ENCODE data around the gene SSPN.

Gene SSPN

DNA sequence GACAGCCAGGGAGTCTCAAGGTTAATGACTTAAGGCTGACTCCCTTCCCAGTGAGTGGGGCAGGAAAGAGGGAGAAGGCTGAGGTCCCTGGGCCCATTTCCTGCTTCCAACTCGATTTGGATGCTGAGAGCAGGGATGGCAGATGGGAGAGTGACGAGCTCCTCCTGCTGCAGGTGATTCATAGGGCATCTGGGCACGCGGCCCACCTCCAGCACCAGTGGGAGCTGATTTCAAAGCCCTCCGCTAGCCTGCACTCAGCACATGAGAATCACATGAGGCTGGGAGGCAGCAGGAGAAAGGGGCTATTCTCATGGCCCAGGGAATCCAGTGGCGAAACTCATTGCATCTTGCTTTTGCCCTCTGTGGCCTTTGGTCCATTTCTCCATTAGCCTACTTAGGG is 90.8 kb downstream of the SSPN start:
- H3K9me3 ChIP-seq (ENCODE audit: control insufficient read depth, insufficient read depth, low read length) = no peaks in the 10 kb centered on the region
- no peaks in the 10 kb centered on the region for H3K4me1 ChIP-seq (ENCODE audit: insufficient read depth, low read length)
- H3K36me3 ChIP-seq (ENCODE audit: insufficient read depth, low read length) = no peaks in the 10 kb centered on the region
- H3K9ac ChIP-seq (ENCODE audit: low read depth, low read length) = no peak overlapping the region

DNA sequence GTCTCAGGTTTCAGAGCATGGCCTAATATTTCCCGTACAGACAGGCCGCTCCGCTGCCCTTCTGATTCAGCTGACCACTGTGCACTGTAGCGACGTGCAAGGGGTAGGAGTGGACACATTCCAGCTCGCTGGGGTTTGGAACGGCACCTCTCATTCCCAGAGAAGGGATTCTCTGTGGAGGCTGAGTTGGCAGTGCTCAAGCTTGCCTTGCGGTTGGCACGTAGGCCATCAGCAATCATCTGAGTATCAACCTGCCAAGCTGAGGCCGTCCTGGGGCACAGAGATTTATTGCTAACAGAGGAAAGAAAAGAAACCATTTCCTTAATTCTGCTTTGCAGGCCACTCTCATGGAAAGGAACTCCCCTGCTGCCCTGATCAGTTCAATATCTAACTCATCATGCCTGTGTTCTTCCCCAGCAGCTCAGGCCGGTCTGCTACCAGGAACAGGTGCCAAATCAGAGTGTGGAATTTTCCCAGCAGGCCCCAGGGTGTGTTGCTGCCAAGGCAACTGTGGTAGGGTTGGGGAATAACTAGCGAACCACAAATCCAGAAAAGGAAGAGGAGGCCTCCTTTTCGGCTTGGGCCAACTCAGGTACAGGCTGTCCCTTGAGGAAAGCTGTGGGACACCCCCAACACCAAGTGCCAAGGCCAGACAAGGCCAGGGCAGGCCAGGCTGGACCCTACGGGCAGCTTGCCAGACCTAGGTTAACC is 92.5 kb downstream of the SSPN start:
- Histone ChIP-seq H3K4me1 (ENCODE audit: insufficient read depth, low read length) (no peaks in the 10 kb centered on the region), H3K9me3 (ENCODE audit: control insufficient read depth, insufficient read depth, low read length) (no peaks in the 10 kb centered on the region), H3K36me3 (ENCODE audit: insufficient read depth, low read length) (no peaks in the 10 kb centered on the region), H3K9ac (ENCODE audit: low read depth, low read length) (no peak overlapping the region)

DNA sequence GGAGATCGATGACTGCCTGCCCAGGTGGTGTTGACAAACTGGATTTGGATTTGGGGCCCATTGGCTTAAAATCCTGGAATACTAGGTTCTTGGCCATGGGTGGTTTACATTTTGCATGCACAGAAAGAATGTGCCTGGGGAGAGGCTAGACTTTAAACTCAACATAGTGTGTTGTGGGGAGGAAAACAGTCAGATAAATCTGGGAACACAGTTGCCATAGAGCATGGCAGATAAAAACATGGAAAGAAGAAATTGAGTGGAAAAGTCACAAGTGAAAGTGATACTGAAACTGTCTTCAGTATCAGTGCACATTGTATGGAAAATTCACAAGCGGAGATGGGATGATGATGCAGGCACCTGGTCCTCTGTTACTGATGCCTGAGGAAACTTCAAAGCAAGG is 95.2 kb downstream of the SSPN start:
- H3K9me3 ChIP-seq (ENCODE audit: control insufficient read depth, insufficient read depth, low read length) = no peaks in the 10 kb centered on the region
- no peaks in the 10 kb centered on the region for H3K4me1 ChIP-seq (ENCODE audit: insufficient read depth, low read length)
- no peak overlapping the region for H3K9ac ChIP-seq (ENCODE audit: low read depth, low read length)
- no peaks in the 10 kb centered on the region for H3K36me3 ChIP-seq (ENCODE audit: insufficient read depth, low read length)

DNA sequence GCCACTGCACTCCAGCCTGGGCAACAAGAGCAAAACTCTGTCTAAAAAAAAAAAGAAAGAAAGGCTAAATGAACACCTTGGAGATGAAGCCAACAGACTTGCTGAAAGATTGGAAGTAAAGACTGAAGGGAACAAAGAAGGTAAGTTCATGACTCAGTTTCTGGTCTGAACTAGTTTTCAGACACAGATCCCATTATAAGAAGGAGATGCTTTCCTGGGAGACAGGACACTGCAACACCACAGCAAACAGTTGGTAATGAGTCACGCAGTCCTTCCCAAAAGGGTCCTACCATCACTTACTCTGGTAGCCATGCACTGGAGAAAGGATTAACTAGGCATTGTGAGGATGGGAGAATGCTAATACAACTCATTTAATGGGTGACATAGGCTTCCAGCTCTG is 97.2 kb downstream of the SSPN start:
- Histone ChIP-seq H3K36me3 (ENCODE audit: insufficient read depth, low read length) (no peaks in the 10 kb centered on the region), H3K9ac (ENCODE audit: low read depth, low read length) (no peak overlapping the region), H3K9me3 (ENCODE audit: control insufficient read depth, insufficient read depth, low read length) (no peaks in the 10 kb centered on the region), H3K4me1 (ENCODE audit: insufficient read depth, low read length) (no peaks in the 10 kb centered on the region)

DNA sequence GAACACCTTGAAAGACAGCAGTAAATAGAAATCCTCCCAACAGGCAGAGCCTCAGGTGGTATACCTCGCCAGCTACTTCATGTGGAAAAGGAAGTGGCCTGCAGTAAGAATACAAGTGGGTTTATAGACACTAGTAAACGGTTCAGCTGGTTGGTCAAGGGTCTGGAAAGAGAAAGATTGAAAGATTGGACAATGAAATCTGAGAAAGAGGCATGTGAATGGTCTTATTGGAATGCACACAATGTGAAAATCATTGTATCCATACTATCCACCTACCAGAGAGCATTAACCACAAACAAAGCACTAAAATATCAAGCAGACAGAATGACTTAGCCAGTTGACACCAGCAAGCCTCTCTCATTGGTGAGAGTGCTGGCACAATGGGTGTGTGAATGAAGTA is 98.2 kb downstream of the SSPN start:
- Histone ChIP-seq H3K9ac (ENCODE audit: low read depth, low read length) (no peak overlapping the region), H3K4me1 (ENCODE audit: insufficient read depth, low read length) (no peaks in the 10 kb centered on the region), H3K9me3 (ENCODE audit: control insufficient read depth, insufficient read depth, low read length) (no peaks in the 10 kb centered on the region), H3K36me3 (ENCODE audit: insufficient read depth, low read length) (no peaks in the 10 kb centered on the region)

DNA sequence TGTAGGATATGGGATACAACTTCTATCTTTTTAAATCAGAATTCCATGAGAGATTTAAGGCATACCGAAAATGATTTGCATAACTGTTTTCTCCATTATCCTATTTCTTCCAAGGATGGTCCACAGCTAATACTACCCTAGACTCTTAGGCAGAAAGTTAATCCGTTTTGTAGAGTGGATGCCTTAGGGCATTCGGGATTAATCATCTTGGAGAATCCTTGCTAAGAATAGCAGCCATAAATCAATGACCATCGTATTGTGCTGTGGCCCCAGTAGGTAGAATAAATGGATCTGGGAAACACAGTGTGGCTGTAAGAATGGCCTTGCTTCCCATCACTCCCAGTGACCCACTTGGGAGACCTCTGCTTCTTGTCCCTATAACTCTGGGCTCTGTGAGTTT is 99.6 kb downstream of the SSPN start:
- H3K9ac ChIP-seq (ENCODE audit: low read depth, low read length) = no peak overlapping the region
- H3K4me1 ChIP-seq (ENCODE audit: insufficient read depth, low read length) = no peaks in the 10 kb centered on the region
- no peaks in the 10 kb centered on the region for H3K36me3 ChIP-seq (ENCODE audit: insufficient read depth, low read length)

DNA sequence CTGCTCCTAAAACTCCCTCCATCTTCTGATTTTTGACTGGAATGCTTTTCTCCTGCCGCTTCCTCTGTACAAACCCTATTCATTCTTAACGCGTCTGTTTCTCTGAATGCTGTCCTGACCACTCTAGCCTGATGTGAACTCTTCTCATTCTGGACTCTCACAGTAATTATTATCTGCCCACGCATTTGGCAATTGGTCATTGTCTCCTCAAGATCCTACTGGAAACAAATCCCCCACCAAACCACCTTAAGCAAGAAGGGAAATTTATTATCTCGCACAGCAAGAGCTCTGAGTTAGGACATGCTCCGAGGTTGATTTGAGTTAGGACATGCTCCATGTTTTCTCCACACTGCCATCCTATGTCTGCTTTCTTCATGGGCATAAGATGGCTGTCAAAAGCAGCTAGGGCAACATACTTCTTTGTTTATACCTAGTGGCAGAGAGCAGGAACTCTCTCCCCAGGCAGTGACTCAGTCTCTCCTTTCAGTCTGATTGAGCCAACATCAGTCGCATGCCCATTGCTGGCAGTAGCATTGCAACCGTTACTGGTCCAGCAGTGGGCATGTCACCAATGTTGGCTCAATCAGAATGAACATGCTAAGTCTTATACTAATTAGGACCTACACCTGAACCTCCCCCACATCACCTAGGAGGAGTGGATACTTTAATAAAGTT is 102.2 kb downstream of the SSPN start:
- no peak overlapping the region for H3K9ac ChIP-seq (ENCODE audit: low read depth, low read length)
- H3K9me3 ChIP-seq (ENCODE audit: control insufficient read depth, insufficient read depth, low read length) = no peaks in the 10 kb centered on the region
- no peaks in the 10 kb centered on the region for H3K36me3 ChIP-seq (ENCODE audit: insufficient read depth, low read length)
- H3K4me1 ChIP-seq (ENCODE audit: insufficient read depth, low read length) = no peaks in the 10 kb centered on the region

More for the DNA sequence above, 99.6 kb downstream of the SSPN start:
- H3K9me3 ChIP-seq (ENCODE audit: control insufficient read depth, insufficient read depth, low read length) = no peaks in the 10 kb centered on the region

DNA sequence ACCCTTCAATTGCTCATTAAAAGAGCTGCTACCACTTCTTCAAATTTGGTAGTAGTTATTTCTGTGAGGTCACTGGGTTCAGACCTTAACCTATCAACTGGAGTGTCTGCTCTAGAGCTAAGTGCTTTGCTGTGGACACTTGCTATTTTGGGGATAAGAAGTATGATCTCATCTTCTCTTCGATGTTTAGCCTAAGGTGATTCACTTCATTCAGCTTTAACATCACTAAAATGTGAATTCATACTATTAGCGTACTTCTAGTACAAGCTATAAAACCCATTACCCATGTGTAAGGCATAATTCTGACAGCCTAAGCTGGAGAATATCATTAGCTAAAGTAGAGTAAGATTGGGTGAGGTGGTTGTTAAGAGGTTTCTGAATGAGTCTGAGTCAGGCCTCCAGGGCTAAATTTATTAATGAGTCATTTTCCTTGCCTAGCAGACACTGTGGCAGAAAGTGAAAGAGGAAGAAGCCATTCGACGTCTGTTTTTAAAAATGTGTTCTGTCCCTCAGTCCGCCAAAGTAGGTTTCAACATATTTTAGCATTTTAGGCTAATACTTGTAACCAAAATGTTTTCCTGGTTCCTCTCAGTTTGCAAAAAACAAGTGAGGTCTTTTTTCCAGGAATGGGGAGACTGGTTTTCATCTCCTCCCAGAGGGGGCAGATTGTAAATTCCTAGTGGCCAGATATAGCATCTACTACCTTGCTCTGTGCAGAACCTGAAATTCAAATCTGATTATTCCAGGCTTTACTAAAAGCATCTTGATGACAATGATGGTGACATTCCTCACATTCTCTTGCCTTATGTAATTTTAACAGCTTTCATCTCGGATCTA is 103.6 kb downstream of the SSPN start:
- H3K36me3 ChIP-seq (ENCODE audit: insufficient read depth, low read length) = no peaks in the 10 kb centered on the region
- H3K9me3 ChIP-seq (ENCODE audit: control insufficient read depth, insufficient read depth, low read length) = no peaks in the 10 kb centered on the region
- H3K4me1 ChIP-seq (ENCODE audit: insufficient read depth, low read length) = no peaks in the 10 kb centered on the region
- no peak overlapping the region for H3K9ac ChIP-seq (ENCODE audit: low read depth, low read length)

DNA sequence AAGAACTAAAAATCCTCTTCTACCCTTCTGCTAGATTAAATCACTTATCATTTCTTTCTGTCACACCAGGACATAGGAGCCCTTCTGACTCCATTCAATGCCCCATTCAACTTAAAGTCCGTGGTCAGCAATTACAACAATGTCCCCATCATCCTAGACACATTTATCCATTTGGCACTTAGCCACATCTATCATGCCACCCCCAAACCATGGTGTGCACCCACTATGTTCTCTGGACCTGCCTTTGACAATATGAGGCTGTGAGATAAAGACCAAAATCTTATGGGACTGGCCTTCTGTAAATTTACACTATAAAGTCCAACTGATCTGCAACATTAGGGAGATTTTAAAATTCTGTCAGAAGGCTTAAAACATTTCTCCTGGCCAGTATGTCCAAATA is 104.4 kb downstream of the SSPN start:
- Histone ChIP-seq H3K36me3 (ENCODE audit: insufficient read depth, low read length) (no peaks in the 10 kb centered on the region), H3K4me1 (ENCODE audit: insufficient read depth, low read length) (no peaks in the 10 kb centered on the region), H3K9ac (ENCODE audit: low read depth, low read length) (no peak overlapping the region), H3K9me3 (ENCODE audit: control insufficient read depth, insufficient read depth, low read length) (no peaks in the 10 kb centered on the region)

Measured in ES-I3 (cell line).